ENCODE data around the gene CERS6.
"Not testable (repeated sequence)": the region's sequence is repeated elsewhere in the genome, so short reads cannot be mapped to it uniquely, and the experiment has no call there.

The CERS6 gene

DNA sequence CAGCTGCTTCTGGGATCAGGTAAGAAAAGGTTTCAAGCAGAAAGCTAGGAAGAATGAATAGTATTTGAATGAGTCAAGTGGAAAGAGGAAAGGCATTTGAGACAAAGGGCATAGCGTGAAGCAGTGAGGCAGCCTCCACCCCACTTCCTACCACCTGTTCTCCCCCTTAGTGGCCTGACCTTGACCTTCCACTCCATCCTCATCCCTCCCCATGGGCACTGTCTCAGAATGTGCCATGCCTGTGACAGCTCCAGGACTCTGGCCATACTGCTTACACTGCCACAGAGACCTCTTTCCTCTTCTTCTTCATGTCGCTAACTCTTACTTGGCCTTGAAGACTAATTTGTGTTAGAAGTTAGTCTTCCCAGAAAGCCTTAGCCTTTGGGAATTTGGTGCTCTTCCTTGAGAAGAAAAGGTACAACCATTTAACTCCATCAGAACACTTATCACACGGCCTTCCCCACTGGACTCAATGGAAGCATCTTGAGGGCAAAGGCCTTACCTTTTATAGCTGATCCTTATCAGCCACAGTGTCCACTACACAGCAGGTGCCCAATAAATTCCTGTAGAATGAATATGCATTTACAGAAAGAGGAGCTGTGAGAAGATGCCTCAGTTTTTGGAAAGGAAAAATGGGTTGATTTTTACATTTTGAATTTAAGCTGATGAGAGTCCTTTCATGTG, 331.2 kb downstream of the CERS6 start:
- no peak for DNase-seq

DNA sequence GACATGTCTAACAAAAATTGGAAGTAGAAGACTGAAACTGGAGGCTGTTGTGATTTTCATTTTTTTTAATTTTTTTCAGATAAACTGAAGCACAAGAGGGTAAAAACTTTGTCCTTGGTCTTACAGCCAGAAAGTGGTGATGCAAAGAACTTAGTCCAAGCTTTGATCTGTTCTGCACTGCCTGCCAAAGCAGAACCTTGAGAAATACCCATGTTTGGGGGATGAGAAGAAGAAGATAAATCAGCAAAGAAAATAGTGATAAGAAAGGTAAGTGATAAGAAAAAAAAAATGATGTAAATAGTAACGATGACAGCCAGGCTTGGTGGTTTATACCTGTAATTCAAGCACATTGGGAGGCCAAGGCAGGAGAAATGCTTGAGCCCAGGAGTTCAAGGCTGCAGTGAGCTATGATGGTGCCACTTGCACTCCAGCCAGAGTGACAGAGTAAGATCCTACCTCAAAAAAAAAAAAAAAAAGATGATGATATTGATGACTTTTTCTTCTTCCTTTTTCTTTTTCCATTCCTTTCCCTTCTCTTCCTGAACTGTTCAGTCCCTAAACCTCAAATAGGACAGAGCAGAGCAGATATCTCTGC, 331.8 kb downstream of the CERS6 start:
- no peak for DNase-seq

DNA sequence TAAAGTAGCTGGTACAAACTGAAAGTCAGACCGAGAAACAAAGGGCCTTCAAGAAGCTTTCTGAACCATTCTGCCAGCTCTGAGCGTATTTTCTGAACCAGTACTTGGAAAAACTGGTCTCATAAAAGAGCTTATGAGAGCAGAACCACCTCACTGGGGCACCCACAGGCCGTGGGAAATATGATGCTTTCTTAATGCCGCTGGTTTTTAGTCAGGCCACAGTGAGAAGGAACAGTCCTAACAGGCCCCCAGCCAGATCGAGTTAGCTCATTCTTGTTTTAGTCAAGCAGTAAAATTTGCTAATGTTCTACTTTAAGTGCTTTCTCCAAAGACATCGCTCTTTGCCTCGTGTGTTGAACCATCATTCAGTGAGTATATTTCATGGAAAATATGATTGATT, 333.7 kb downstream of the CERS6 start:
- no peak for DNase-seq

DNA sequence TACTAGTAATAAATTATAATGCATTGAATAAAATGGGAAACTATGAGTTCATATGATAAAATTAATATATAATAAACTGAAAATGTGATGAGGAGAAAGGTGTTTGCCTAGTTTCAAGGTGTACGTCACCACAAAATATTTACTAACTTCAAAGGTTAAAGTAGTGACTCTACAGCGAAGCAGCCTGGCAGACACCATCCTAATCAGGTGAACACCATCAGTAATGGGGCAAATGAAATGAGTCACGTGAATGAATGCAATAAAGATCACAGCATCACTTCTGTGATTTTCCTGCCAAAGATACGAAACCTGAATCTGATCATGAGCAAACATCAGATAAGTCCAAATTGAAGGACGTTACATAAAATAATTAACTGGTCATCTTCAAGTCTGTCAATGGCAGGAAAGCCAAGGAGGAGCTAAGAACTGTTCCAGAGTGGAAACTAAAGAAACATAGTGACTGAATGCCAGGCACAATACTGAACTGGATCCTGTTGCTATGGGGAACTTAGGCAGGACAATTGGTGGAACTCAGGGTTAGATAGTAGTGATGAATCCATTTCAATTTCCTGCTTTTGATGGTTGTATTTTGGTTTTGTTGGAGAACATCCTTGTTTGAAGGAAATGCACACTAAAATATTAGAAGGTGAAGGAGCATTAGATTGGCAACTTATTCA, 334.3 kb downstream of the CERS6 start:
- no peak for DNase-seq

DNA sequence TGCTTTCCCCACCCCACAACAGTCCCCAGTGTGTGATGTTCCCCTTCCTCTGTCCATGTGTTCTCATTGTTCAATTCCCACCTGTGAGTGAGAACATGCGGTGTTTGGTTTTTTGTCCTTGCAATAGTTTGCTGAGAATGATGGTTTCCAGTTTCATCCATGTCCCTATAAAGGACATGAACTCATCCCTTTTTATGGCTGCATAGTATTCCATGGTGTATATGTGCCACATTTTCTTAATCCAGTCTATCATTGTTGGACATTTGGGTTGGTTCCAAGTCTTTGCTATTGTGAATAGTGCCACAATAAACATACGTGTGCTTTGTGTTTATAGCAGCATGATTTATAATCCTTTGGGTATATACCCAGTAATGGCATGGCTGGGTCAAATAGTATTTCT, 335.1 kb downstream of the CERS6 start:
- not testable (repeated sequence) for DNase-seq

DNA sequence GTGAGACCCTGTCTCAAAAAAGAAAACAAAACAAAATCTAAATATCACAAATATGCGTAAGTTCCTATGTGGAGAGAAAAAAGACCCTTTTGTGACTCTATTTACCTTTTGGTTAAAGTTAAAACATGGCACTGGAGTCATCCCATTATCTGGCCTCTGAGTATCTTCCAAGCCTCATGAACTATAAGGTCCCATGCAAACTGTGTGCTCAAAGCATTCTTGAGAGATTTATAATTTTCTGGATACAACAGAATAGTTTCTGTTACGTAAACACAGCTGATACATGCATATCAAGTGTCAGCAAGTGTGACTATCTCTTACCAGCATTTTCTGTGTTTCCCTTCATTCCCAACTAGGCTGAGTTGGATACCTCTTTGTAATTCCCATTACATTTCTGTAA, 337.5 kb downstream of the CERS6 start:
- DNase-seq = no peak

DNA sequence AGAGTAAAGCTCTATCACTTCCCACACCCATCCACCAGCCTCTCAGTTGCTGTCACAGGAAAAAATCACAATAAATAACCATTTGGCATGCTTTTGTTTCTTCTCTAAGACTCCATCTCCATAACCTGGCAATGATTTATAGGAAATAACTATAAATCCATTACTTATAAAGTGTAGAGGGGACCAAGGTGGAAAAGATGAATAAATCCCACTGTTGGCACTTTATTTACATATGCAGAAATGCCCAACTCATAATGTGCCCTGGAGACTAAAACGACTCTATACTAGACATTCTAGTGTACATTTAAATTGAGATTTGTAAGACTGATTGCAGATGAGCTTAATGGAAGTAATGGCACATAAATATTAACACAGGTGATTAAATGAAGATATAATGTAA, 338.9 kb downstream of the CERS6 start:
- DNase-seq = no peak

DNA sequence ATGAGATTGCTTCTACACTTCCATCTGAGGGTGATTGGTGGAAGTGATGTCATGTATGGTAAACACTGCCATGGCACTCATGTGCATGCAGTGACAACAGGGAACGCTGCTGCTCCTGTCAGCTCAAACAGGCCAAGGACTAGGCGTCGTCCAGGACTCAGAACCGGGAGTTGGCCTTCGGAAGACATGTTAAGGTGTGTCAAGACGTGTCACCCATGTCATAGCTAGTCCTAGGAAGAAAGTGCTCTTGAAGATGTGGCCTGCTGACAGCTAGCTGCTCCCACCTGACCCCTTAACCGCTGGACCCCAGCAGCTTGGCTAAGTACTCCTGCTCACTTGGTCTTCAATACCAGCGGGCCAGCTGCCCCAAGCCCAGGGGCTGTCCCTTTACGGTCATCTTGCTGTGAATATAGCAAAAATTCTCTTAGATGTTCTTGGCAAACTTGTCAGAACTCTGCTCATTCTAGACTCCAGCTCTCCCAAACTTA, 340.1 kb downstream of the CERS6 start:
- DNase-seq = no peak

DNA sequence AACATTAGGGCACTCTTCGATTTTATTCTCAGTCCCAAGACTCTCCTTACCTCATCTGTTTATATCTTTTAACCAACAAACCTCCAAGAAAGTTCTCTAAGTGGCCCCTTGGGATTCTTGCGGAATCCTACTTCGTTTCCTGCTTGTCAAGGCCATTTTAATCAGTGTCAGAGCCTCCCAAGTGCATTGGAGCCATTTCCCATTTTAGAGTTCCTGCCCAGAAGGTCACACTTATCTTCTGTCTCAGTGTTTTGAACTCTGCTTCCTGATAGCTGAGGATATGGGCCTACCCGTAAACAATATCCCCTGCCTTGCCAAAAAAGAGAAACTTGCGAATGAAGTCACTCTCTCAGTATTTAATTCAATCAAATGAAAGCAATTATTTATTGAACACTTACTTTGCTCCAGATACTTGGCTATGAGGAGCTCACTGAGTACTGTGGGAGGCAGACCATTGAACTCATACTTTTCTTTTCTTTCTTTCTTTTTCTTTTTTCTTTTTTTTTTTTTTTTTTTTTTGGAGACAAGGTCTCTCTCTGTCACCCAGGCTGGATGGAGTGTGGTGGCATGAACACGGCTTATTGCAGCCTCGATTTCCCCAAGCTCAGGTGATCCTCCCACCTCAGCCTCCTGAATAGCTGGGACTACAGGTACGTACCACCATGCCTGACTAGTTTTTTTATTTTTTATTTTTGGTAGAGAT, 340.7 kb downstream of the CERS6 start:
- DNase-seq = no peak

DNA sequence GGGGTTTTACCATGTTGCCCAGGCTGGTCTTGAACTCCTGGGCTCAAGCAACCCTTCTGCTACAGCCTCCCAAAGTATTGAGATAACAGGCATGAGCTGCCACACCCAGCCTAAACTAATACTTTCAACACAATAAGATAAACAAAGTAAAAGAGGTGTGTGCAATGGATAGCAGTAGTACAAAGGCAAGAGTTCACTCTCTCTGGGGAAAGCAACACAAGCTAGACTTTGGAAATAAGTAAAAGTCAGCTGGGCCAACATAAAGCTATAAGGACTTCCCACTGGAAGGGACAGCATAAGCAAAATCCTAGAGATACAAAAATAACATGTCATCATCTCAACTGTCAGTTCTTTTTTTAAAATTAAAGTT, 341.2 kb downstream of the CERS6 start:
- no peak for DNase-seq

DNA sequence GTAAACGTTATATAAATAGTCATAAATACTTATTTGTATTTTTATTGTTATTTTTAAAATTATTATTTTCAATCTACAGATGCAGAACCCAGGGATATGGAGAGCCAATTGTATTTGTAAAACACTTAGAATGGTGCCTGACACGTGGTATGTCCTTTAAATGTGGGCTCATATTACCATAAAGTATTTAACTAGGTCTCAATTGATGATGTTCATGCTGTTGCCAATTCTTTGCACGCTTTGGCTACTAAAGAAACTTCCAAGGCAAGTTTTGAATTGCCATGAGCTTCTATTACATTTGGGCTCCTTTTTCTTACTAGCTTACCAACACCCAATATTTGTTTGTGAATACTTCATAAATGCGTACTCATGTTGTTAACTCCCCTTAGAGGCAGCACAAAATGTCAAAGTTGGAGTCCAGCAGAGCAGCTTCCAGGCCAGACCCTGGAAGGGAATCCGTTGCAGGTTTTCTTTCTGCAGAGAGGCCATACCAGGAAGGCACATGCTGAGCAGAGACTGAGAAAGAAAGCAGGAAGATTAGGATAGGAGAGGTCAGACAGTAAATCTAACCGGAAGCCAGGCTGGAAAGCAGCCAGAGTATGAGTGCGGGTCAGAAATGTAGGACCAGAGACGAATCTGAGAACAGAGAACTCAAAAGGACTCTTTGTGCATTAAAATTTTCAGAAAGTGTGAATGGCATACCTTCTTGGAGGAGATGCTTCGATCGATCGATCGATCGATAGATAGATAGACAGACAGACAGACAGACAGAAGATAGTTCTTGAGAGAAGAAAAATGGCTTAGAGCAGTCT, 342.2 kb downstream of the CERS6 start:
- no peak for DNase-seq

DNA sequence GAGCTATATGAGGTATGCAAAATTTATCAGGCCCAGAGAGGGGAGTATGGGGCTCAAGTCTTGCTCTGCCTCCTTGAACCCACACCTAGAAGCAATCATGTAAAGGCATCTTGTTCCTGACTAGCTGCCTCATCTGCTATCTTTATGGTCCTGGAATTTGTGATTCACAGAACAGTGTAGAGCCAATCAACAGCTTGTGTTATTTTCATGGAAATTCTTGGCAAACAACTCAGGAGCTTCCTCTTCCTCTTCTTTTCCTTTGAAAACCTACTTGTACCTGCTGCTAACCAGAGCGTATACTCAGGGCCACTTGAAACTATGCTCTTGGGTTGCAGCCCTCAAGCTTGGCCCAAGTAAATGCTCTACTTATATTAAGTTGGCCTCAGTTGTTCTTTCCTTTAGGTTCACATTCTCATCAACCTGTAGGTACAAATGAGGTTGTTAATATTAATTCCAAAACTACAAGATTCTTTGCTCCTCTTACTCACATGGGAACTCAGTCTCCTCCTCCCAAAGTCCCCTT, 342.9 kb downstream of the CERS6 start:
- DNase-seq = no peak

DNA sequence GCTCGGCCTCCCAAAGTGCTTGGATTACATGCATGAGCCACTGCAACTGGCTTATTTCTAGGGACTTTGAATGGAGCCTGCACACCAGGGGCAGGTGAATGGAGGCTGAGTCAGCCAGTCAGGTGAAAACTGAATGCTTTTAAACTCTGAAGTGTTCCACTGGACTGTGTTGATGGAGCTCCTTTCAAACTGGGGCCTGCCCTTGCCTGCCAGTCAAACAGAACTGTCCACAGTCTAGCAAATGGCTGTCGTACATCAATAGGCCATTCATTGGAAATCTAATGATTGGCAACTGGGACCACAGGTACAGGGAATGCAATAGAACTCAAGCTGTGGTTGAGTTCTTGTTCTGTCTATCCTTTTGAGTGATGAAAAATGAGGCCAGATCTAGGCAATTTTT, 345.4 kb downstream of the CERS6 start:
- DNase-seq = no peak

DNA sequence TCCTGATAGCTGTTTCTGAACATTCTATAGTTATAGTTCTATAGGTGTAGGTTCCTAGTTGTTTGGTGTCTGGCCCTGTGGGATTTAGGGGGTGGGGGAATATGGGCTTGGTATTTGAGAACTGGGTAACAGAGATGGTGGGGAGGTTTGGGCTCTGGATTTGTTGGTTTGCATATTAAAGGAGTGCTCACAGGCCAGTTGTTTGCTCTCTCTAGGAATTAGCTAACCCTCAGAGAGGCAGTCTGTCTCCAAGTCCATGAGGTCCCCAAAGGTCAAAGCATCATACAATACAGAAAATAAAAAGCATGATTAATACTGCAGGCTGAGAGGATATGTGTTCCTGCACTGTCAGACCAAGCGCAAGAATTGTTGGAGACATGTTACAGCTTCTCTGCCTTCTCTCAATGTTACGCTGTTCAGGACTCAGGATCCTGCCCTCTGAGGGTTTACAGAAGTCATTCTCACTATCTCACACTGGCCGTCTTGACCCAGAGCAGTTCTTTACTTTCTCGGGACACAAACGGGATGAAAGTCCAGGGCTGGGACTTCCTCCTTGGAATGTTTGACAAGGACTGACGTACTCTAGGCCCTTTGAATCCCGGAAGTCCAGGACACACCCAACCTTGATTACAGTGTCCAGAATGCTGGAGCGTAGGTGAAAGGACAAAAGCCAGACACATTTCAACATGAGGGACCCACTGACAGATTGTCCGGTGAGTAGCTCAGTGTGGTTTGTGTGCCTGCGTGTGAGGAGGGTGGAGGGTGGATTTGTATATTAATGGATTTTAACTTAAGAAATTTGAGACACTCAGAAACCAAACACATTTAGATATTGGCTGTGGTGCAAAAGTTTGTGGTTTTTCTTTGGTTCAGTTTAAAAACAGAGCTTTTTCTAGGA, 346.1 kb downstream of the CERS6 start, which contains the start of gene NOSTRIN:
NOSTRIN (plus strand) TSS at position 677 of the 898 bp plus-strand sequence; CDS start at position 687, 10 bp downstream.
- DNase-seq = no peak

DNA sequence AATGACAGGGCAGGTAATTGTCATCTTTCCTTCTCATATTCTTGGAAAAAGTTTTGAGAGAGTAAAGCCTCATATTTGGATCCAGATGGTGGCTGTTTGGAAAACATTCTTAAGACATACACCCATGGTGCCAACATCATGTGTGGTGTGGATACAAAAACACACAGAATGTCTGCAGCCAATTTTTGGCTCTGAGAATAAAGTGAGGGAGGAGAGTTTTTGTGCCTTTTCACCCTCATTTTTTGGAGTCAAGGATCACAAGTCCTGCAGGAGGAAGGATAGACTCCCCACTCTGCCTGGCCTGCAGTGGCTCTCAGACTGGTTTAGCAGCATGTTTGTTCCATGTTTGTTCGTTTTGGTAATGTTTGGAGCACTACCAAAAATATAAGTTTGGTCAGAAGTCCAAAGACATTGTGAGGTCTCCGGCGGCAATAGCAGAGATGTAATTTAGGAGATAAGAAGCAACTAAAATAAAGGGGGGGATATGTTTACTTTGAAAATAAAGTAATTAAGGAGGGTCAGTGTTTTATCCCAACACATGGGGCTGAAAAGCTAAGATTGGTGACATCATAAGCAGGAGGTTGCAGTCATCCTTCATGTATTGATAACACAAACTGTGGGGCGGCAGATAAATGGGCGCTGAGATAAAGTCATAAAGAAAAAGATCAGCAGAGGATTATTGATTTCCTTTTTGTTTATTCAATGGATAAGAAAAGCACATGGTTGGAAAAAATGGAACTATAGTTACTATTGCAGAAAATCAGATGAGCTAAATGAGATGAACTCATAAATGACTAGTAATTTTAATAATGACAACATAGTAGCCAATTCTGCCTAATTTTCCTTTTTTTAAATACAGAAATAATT, 347.0 kb downstream of the CERS6 start:
- DNase-seq = no peak

DNA sequence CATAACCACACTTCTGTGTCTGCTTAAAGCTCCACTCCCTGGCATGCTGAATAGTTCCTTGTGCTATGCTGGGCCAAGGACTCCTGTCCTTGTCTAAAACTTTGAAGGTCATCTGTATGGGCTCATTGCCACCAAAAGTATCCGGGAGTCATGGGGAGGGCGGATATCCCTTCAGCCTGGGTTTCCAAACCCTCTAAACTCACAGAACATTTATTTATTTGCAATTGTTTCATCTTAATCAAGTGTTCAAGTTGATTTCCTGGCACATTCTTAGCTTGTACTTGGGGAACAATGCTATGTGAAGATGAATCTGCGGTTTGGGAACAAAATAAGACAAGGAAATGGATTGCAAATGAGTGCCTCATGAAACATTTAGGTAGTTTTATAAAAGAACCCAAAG, 348.1 kb downstream of the CERS6 start:
- no peak for DNase-seq

DNA sequence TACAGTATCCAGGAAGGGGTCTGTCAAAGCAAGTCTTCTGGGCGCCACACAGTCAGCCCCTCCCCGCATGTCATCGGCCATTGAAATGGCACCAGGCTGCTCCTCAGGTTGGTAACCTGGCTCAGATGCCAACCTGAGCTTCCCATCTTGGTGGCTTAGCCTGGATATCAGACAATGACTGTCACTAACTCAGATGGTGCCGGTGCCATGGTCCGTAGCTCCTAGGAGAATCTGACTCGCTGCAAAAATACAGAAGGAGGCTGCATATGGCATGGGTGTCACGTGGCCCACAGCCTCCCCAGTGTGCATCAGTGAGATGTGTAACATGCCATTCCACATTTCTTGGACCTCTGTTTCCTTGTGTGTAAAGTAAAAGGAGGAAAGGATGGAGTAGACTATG, 349.5 kb downstream of the CERS6 start:
- DNase-seq = no peak

DNA sequence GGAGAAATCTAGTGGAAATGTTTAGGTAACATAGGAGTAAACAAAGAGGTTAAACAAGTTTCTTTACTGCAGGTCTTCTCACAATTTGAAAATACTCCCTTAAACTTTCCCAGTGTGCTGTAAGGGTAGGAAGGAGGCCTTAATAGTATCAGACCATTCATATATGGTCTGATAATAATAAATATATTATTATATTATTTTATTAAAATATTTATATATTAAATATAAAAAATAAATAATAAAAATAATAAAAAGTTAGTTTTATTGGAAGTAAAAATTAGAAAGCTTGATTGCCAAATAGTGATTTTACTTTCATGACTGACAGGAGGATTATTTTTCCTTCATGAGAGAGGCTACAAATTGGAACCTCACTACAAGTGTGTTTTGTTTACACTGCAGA, 353.5 kb downstream of the CERS6 start:
- DNase-seq = no peak

DNA sequence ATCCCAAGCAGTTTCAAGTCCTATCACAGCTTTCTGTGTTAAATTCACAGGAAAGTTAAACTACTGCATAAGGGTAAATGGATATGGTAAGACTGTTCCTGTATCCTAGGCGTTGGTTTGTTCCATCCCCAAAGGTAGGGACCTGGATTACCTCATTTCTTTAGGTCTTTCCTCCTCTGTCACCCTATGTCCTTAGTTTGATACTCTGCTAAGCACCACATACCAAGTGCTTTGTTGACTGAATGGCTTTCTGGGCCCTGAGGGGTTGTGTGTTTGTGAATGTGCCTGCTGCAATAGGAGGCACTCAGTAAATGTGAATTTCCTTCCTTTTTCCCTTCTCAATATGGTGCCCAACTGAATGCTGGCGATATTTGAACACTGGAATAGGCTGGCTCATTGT, 354.2 kb downstream of the CERS6 start:
- DNase-seq = no peak

DNA sequence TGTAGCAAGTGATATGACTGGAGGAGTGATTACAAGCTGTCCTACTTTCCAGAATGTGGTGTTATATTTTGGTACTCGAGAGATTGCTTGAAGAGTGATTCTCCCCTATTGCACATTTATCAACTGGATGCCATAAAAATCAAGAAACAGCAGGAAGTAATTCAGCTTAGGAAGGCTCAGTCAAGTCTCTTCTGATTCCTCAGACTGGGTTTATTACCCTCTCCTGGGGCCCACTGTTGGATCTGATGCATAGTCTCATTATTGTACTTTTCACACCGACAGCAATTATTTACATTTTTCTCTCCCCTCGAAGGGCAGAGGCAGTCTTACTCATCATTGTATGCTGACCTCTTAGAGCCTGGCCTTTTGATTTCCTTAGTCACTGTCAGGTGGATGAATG, 355.6 kb downstream of the CERS6 start:
- DNase-seq = no peak
